ENCODE results near the gene ZG16. TPM values are rescaled to one million over a fixed set of nuclear protein-coding genes. Genes with fewer than 3 reads are reported as not detected.
A peak's percentile ranks its signal among the peaks of the same experiment; 100 is the strongest.

Gene ZG16
- total and polyA plus RNA-seq, 9 of the 15 experiments (the other 6 are each of a cell fraction or from before 2014, with no cell fraction given), result 0.04 TPM; not detected in 8

- peaks cover 22 to 34% of the 10 kb centered on the region in 2 experiments for H3K4me1 ChIP-seq (replicated peaks in 1 of 2; ENCODE audit: control insufficient read depth in 2 of 2, insufficient read depth in 2 of 2, low read length in 2 of 2)
- ATAC-seq, result no peak
- H4K20me1 ChIP-seq (replicated peaks; ENCODE audit: control insufficient read depth, insufficient read depth, low read length), result no peaks in the 10 kb centered on the region; the same call in 1 of the 2 replicates
- TF ChIP-seq ARID1B (IDR thresholded peaks at IDR 0.05) (peak; percentile 51), ZBTB17 (CRISPR knock-in tag; IDR thresholded peaks at IDR 0.05) (no peak), GATAD2B (IDR thresholded peaks at IDR 0.05; ENCODE audit: borderline replicate concordance) (no peak), MBD2 (IDR thresholded peaks at IDR 0.05; ENCODE audit: borderline replicate concordance, low read depth) (no peak), TAF1 (IDR thresholded peaks at IDR 0.05; ENCODE audit: control insufficient read depth, extremely low read depth, insufficient read depth, low read length, severe bottlenecking) (no peak), BCOR (IDR thresholded peaks at IDR 0.05) (no peak), KDM1A (IDR thresholded peaks at IDR 0.05) (peak; percentile 23 to 29; a peak in 1 of 4 replicates), ZNF384 (IDR thresholded peaks at IDR 0.05; ENCODE audit: low read depth, low read length) (peak; percentile 59), ATF3 (IDR thresholded peaks at IDR 0.05) (peak; percentile 40; the same call in 1 of the 2 replicates), ATF3 (CRISPR knock-in tag; conservative IDR thresholded peaks at IDR 0.05) (no peak), RCOR1 (IDR thresholded peaks at IDR 0.05; ENCODE audit: borderline replicate concordance in 1 of 2, low read depth in 2 of 2, low read length in 2 of 2) (0 out of 4 replicates have a peak, but pooled peaks of 1 of the 2 experiments have one; percentile 3), ZSCAN29 (IDR thresholded peaks at IDR 0.05) (no peak), CBFA2T3 (IDR thresholded peaks at IDR 0.05) (0 out of 2 replicates have a peak, but pooled peaks have one; percentile 6), ZNF696 (CRISPR knock-in tag; conservative IDR thresholded peaks at IDR 0.05) (no peak), JUND (IDR thresholded peaks at IDR 0.05; ENCODE audit: borderline replicate concordance, low read depth, low read length) (peak; percentile 59; the same call in 1 of the 2 replicates), JUND (tag; IDR thresholded peaks at IDR 0.05; ENCODE audit: borderline replicate concordance, low read depth, low read length) (peak; percentile 47; the same call in 1 of the 3 replicates), FOSL1 (tag; conservative IDR thresholded peaks at IDR 0.05) (peak; percentile 65; the same call in 1 of the 2 replicates), THAP12 (CRISPR knock-in tag; IDR thresholded peaks at IDR 0.05) (no peak), FOXK1 (CRISPR knock-in tag; IDR thresholded peaks at IDR 0.05; ENCODE audit: borderline replicate concordance) (0 out of 2 replicates have a peak, but pooled peaks have one; percentile 21)
- H3K79me2 ChIP-seq (ENCODE audit: control insufficient read depth, insufficient read depth, low read length), result no peaks in the 10 kb centered on the region
- intact Hi-C loops (cut with micrococcal nuclease) (no loop called here), in situ Hi-C loops (cut with MboI) (no loop called here)
- POLR2A ChIA-PET, result interaction anchor here (0.6 to 1.1 kb wide), 4 partner anchors 10 to 145 kb away, joined by 3 to 6 read pairs (median 4); partner anchors contain the start of gene QPRT
- CTCF ChIA-PET (ENCODE audit: low intra/inter-chr PET ratio), result interaction anchor here (0.7 kb wide), 1 partner anchor 275 kb away, joined by 8 read pairs; no protein-coding TSS in a partner anchor
- peak overlapping the region in 1 of 2 experiments; percentile 70; a peak in 1 of 4 replicates for H3K9ac ChIP-seq (ENCODE audit: insufficient read depth in 1 of 2, low read depth in 2 of 2, low read length in 2 of 2)
- no peak for FAIRE-seq
- no peak overlapping the region for H2AFZ ChIP-seq (ENCODE audit: low read depth, low read length)
- H3K36me3 ChIP-seq (ENCODE audit: control insufficient read depth, insufficient read depth, low read length), result peaks cover 5% of the 10 kb centered on the region
- H3K27ac ChIP-seq (ENCODE audit: extremely low read depth, low read depth, low read length), result no peak overlapping the region
- peaks cover 0 to 1% of the 10 kb centered on the region in 2 experiments; a peak in 1 of 5 replicates for H3K27me3 ChIP-seq (ENCODE audit: control insufficient read depth in 2 of 2, insufficient read depth in 2 of 2, low read length in 2 of 2)
- no peaks in the 10 kb centered on the region for H3K9me3 ChIP-seq (replicated peaks; ENCODE audit: control insufficient read depth, insufficient read depth, low read depth, low read length)
- H3K9me1 ChIP-seq (ENCODE audit: control insufficient read depth, insufficient read depth, low read length), result peaks cover 3% of the 10 kb centered on the region
- H3K4me3 ChIP-seq, result no peak overlapping the region
- DNase-seq (ENCODE audit: extremely low read depth in 1 of 4, low spot score in 3 of 4), result no peak
- BruUV-seq (replicated peaks), result no TSS peak
- no peak overlapping the region for H3K4me2 ChIP-seq (ENCODE audit: insufficient read depth, low read length)
- WGBS (ENCODE audit: insufficient coverage, low coverage, missing lambda C conversion rate), result 26% methylated on average over 7 of the region's 7 CpGs
Observed at GRCh38 chr16:29824589-29825144, 46.6 kb downstream of the ZG16 start.
